ENCODE results near the gene ISOC1.

- TF ChIP-seq, protein P1, sequence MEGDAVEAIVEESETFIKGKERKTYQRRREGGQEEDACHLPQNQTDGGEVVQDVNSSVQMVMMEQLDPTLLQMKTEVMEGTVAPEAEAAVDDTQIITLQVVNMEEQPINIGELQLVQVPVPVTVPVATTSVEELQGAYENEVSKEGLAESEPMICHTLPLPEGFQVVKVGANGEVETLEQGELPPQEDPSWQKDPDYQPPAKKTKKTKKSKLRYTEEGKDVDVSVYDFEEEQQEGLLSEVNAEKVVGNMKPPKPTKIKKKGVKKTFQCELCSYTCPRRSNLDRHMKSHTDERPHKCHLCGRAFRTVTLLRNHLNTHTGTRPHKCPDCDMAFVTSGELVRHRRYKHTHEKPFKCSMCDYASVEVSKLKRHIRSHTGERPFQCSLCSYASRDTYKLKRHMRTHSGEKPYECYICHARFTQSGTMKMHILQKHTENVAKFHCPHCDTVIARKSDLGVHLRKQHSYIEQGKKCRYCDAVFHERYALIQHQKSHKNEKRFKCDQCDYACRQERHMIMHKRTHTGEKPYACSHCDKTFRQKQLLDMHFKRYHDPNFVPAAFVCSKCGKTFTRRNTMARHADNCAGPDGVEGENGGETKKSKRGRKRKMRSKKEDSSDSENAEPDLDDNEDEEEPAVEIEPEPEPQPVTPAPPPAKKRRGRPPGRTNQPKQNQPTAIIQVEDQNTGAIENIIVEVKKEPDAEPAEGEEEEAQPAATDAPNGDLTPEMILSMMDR (conservative IDR thresholded peaks at IDR 0.05 in 1 of 2, IDR thresholded peaks at IDR 0.05 in 1 of 2; ENCODE audit: low read depth in 1 of 2, low read length in 2 of 2) = no peak
- no peak for TF ChIP-seq EZH2 (IDR thresholded peaks at IDR 0.05; ENCODE audit: low read length, missing control alignments)
Measured at GRCh38 chr5:129077433-129078075, 17.0 kb upstream of the ISOC1 start.
